Measurements from ENCODE around the gene ATE1. TPM values are rescaled to one million over a fixed set of nuclear protein-coding genes. Genes with fewer than 3 reads are reported as not detected.

Gene ATE1
- polyA plus RNA-seq, 1 experiment, result 17.9 TPM

GRCh38 chr10:121899727-121900126 lies 28.1 kb downstream of the ATE1 start:
- Histone ChIP-seq H3K9me3 (ENCODE audit: control insufficient read depth, insufficient read depth, low read length) (no peaks in the 10 kb centered on the region), H3K27me3 (ENCODE audit: control insufficient read depth, insufficient read depth, low read length) (no peaks in the 10 kb centered on the region), H3K27ac (ENCODE audit: low read depth, low read length) (no peak overlapping the region), H3K4me3 (ENCODE audit: low read depth, low read length) (no peak overlapping the region)
- ChIA-PET CTCF (interaction anchor here (0.7 to 6.0 kb wide), 8 partner anchors 13 to 956 kb away, joined by 3 to 50 read pairs (median 6); no protein-coding TSS in a partner anchor), POLR2A (interaction anchor here (1.2 kb wide), 1 partner anchor 213 kb away, joined by 3 read pairs; no protein-coding TSS in a partner anchor)
- TF ChIP-seq, protein P1, sequence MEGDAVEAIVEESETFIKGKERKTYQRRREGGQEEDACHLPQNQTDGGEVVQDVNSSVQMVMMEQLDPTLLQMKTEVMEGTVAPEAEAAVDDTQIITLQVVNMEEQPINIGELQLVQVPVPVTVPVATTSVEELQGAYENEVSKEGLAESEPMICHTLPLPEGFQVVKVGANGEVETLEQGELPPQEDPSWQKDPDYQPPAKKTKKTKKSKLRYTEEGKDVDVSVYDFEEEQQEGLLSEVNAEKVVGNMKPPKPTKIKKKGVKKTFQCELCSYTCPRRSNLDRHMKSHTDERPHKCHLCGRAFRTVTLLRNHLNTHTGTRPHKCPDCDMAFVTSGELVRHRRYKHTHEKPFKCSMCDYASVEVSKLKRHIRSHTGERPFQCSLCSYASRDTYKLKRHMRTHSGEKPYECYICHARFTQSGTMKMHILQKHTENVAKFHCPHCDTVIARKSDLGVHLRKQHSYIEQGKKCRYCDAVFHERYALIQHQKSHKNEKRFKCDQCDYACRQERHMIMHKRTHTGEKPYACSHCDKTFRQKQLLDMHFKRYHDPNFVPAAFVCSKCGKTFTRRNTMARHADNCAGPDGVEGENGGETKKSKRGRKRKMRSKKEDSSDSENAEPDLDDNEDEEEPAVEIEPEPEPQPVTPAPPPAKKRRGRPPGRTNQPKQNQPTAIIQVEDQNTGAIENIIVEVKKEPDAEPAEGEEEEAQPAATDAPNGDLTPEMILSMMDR (IDR thresholded peaks at IDR 0.05; ENCODE audit: low read depth, low read length), result no peak
- no peak for DNase-seq (ENCODE audit: low read depth, low spot score)

DNA sequence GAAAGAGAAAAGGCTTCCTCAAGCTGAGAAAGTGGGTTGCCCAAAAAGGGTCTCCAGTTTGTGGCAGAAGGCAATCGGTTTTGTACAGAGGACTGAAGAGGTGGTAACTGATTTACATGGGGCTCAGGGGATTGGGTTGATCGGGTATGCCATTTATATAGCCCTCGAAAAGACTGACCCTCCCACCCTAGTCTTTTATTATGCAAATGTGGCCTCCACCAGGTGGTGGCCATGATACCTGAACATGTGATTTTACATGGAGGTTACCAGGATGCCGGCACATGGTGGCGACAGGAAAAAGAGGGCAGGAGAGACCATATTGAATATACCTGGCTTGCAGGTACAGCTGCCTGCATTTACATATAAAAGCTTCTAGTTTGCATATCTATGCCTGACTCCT lies 36.7 kb downstream of the ATE1 start:
- no peak for DNase-seq (ENCODE audit: low read depth, low spot score)
- H3K27me3 ChIP-seq (ENCODE audit: control insufficient read depth, insufficient read depth, low read length), result no peaks in the 10 kb centered on the region
- ChIA-PET POLR2A (no interaction called here), CTCF (interaction anchor here (1.2 kb wide), 1 partner anchor 948 kb away, joined by 3 read pairs; no protein-coding TSS in a partner anchor)
- H3K9me3 ChIP-seq (ENCODE audit: control insufficient read depth, insufficient read depth, low read length), result no peaks in the 10 kb centered on the region
- no peak overlapping the region for H3K27ac ChIP-seq (ENCODE audit: low read depth, low read length)
- TF ChIP-seq, protein P1 (IDR thresholded peaks at IDR 0.05; ENCODE audit: low read depth, low read length), result no peak
- H3K4me3 ChIP-seq (ENCODE audit: low read depth, low read length), result no peak overlapping the region

- TF ChIP-seq, protein P1 (IDR thresholded peaks at IDR 0.05; ENCODE audit: low read depth, low read length), result no peak
- no peak for DNase-seq (ENCODE audit: low read depth, low spot score)
- H3K4me3 ChIP-seq (ENCODE audit: low read depth, low read length), result no peak overlapping the region
- ChIA-PET POLR2A (no interaction called here), CTCF (interaction anchor here (0.7 to 6.7 kb wide), 2 partner anchors 940 to 946 kb away, joined by 5 to 60 read pairs; no protein-coding TSS in a partner anchor)
- H3K27ac ChIP-seq (ENCODE audit: low read depth, low read length), result no peak overlapping the region
- H3K9me3 ChIP-seq (ENCODE audit: control insufficient read depth, insufficient read depth, low read length), result no peaks in the 10 kb centered on the region
- H3K27me3 ChIP-seq (ENCODE audit: control insufficient read depth, insufficient read depth, low read length), result no peaks in the 10 kb centered on the region
Measured at GRCh38 chr10:121889212-121889611, 38.6 kb downstream of the ATE1 start.

DNA sequence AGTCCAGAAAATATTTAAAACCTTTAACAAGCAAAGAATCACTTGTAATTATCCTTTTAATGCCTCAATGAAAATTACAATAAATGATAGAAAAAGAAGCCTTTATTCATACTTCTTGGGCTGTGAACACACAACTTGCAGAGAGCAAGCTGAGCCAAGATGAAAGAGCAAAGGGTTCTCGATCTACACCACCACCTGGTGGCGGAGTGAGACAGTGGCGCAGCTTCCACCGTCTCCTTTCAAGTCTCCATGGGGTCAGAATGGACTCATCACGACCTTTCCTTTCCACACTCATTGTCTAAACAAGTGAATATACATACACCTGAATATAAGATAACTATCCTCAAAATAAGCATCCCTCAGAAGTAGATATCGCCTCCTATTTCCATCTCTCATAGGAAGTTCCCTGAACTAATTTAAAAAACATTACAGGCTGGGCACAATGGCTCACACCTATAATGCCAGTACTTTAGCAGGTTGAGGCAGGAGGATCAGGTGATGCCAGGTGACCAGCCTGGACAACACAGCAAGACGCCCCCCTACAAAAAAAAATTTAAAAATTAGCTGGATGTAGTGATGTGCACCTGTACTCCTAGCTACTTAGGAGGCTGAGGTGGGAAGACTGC lies 40.7 kb downstream of the ATE1 start:
- no peaks in the 10 kb centered on the region for H3K27me3 ChIP-seq (ENCODE audit: control insufficient read depth, insufficient read depth, low read length)
- no peak overlapping the region for H3K27ac ChIP-seq (ENCODE audit: low read depth, low read length)
- DNase-seq (ENCODE audit: low read depth, low spot score), result peak; percentile 43
- CTCF ChIA-PET, result interaction anchor here (0.6 to 6.7 kb wide), 20 partner anchors 9 to 944 kb away, joined by 3 to 60 read pairs (median 4); no protein-coding TSS in a partner anchor
- H3K4me3 ChIP-seq (ENCODE audit: low read depth, low read length), result no peak overlapping the region
- TF ChIP-seq, protein P1 (IDR thresholded peaks at IDR 0.05; ENCODE audit: low read depth, low read length), result peak; percentile 95
- POLR2A ChIA-PET, result interaction anchor here (0.9 kb wide), 1 partner anchor 938 kb away, joined by 3 read pairs; no protein-coding TSS in a partner anchor
- H3K9me3 ChIP-seq (ENCODE audit: control insufficient read depth, insufficient read depth, low read length), result no peaks in the 10 kb centered on the region

DNA sequence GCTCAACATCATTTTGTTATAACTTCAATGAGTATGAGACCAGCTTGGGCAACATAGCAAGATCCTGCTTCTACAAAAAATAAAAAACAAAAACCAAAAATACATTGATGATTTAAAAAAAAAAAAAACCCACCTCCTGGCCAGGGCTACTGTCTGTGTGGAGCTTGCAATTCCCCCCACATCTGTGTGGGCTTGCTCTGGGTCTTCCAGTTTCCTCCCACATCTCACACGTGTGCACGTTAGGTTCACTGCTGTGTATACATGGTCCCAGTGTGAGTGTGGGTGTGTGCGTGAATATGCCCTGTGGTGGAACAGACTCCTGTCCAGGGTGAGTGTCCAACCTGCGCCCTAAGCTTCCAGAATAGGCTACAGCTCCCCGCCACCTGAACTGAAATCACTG lies 41.6 kb downstream of the ATE1 start:
- Histone ChIP-seq H3K4me3 (ENCODE audit: low read depth, low read length) (no peak overlapping the region), H3K27me3 (ENCODE audit: control insufficient read depth, insufficient read depth, low read length) (no peaks in the 10 kb centered on the region), H3K27ac (ENCODE audit: low read depth, low read length) (no peak overlapping the region), H3K9me3 (ENCODE audit: control insufficient read depth, insufficient read depth, low read length) (no peaks in the 10 kb centered on the region)
- POLR2A ChIA-PET, result no interaction called here
- no peak for DNase-seq (ENCODE audit: low read depth, low spot score)
- TF ChIP-seq, protein P1 (IDR thresholded peaks at IDR 0.05; ENCODE audit: low read depth, low read length), result no peak
- CTCF ChIA-PET, result interaction anchor here (0.6 to 6.7 kb wide), 17 partner anchors 9 to 943 kb away, joined by 3 to 60 read pairs (median 4); no protein-coding TSS in a partner anchor
